Karpas-422 (cell line): ENCODE measurements around the gene SF3A1. TPM values are rescaled to one million over a fixed set of nuclear protein-coding genes. Genes with fewer than 3 reads are reported as not detected.

Experiments used
- DNase-seq: peaks from one replicate; pipeline ENCODE4 v3.0.0-alpha.2; 2015
- H2AFZ ChIP-seq: fragments of 200-600 bp; sonication (generic); 2 replicates; pipeline ENCODE4 v1.6.1; 2014; ENCODE audit warnings: antibody characterized with exemption, low read length, mixed read lengths
- H3K27ac ChIP-seq: fragments of 200-600 bp; sonication (generic); 2 replicates; pipeline ENCODE4 v1.5.1; 2014; ENCODE audit warnings: mild to moderate bottlenecking, low read length, moderate library complexity
- H3K27me3 ChIP-seq: fragments of 200-600 bp; sonication (generic); 2 replicates; pipeline ENCODE4 v1.6.1; 2014; ENCODE audit warnings: low read length, mixed read lengths
- H3K36me3 ChIP-seq: fragments of 200-600 bp; sonication (generic); 2 replicates; pipeline ENCODE4 v1.6.1; 2014; ENCODE audit warnings: low read length, mixed read lengths; ENCODE audit not compliant: insufficient read depth
- H3K4me1 ChIP-seq: fragments of 200-600 bp; sonication (generic); 2 replicates; pipeline ENCODE4 v1.6.1; 2014; ENCODE audit warnings: mild to moderate bottlenecking, low read length, mixed read lengths
- H3K4me2 ChIP-seq: fragments of 200-600 bp; sonication (generic); 2 replicates; pipeline ENCODE4 v1.6.1; 2014; ENCODE audit warnings: low read length, low read depth, mild to moderate bottlenecking; ENCODE audit not compliant: poor library complexity, severe bottlenecking
- H3K4me3 ChIP-seq: fragments of 200-600 bp; sonication (generic); 2 replicates; pipeline ENCODE4 v1.5.1; 2014; ENCODE audit warnings: mild to moderate bottlenecking, antibody characterized with exemption, low read length, mixed read lengths
- H3K79me2 ChIP-seq: fragments of 200-600 bp; sonication (generic); 2 replicates; pipeline ENCODE4 v1.6.1; 2014; ENCODE audit warnings: mild to moderate bottlenecking, low read length, mixed read lengths
- H3K9ac ChIP-seq: fragments of 200-600 bp; sonication (generic); 2 replicates; pipeline ENCODE4 v1.6.0; 2014; ENCODE audit warnings: low read length
- H3K9me2 ChIP-seq: fragments of 200-600 bp; sonication (generic), shearing (Covaris generic); replicated peaks from 2 replicates; pipeline ENCODE4 v1.6.0; 2014; ENCODE audit warnings: mild to moderate bottlenecking, low read length, moderate library complexity; ENCODE audit not compliant: insufficient read depth
- H3K9me3 ChIP-seq: fragments of 300-700, 200-600 bp; sonication (generic); 2 replicates; pipeline ENCODE4 v1.6.1; 2014; ENCODE audit warnings: low read length, mixed read lengths
- H4K20me1 ChIP-seq: fragments of 200-600 bp; sonication (generic); 2 replicates; pipeline ENCODE4 v1.6.1; 2014; ENCODE audit warnings: mild to moderate bottlenecking, antibody characterized with exemption, low read length, low read depth; ENCODE audit not compliant: insufficient read depth
- total RNA-seq: library from RNA; depleted of rRNA; stranded (reverse); fragments of >200 nt; shearing (Covaris generic); gene quantifications from 2 replicates; pipeline ENCODE4 v1.2.3, GENCODE V29; 2014; ENCODE audit warnings: low replicate concordance

Gene SF3A1
- total RNA-seq, 1 experiment from 2014 or later = 111 TPM

GRCh38 chr22:30290342-30291057 lies 66.2 kb downstream of the SF3A1 start:
- Histone ChIP-seq H3K4me1 (peaks cover 45% of the 10 kb centered on the region), H3K4me3 (peak overlapping the region; percentile 88; the same call in 1 of the 2 replicates), H3K79me2 (no peaks in the 10 kb centered on the region), H3K9me3 (no peaks in the 10 kb centered on the region), H3K9me2 (no peaks in the 10 kb centered on the region), H3K27ac (peak overlapping the region; percentile 92), H2AFZ (no peak overlapping the region), H3K4me2 (peak overlapping the region; percentile 88), H3K36me3 (no peaks in the 10 kb centered on the region), H3K27me3 (no peaks in the 10 kb centered on the region), H3K9ac (peak overlapping the region; percentile 65), H4K20me1 (peaks cover 4% of the 10 kb centered on the region; the same call in 1 of the 2 replicates)
- peak; percentile 72 for DNase-seq

DNA sequence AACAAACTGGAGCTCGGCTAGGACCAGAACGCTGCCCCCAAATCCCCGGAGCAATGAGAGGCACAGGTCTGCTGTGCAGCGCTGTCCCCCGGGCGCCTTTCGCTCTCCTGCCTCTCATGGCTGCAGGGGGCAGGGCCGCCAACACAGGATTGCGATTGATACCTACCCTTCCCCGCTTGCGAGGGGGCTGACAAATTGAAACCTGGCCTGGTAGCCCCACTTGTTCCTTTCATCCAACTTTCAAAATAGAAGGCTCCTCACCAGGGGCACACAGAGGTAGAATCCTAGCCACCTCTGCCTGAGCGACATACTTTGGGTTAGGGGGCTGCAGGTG lies 66.7 kb downstream of the SF3A1 start:
- DNase-seq = no peak
- Histone ChIP-seq H2AFZ (no peak overlapping the region), H3K9me3 (no peaks in the 10 kb centered on the region), H3K9me2 (no peaks in the 10 kb centered on the region), H3K9ac (peak overlapping the region; percentile 65), H3K4me2 (peak overlapping the region; percentile 88), H3K27ac (peak overlapping the region; percentile 92), H3K4me1 (peaks cover 45% of the 10 kb centered on the region), H3K27me3 (no peaks in the 10 kb centered on the region), H3K4me3 (peak overlapping the region; percentile 88), H4K20me1 (peaks cover 4% of the 10 kb centered on the region; the same call in 1 of the 2 replicates), H3K36me3 (no peaks in the 10 kb centered on the region), H3K79me2 (no peaks in the 10 kb centered on the region)

- peak within 1 kb of the TSS; percentile 88 for H3K4me2 ChIP-seq
- H3K79me2 ChIP-seq = no peaks in the 10 kb centered on the region
- H3K4me3 ChIP-seq = peak within 1 kb of the TSS; percentile 88
- H3K36me3 ChIP-seq = no peaks in the 10 kb centered on the region
- peaks cover 45% of the 10 kb centered on the region for H3K4me1 ChIP-seq
- H3K9ac ChIP-seq = peak within 1 kb of the TSS; percentile 80
- H3K27me3 ChIP-seq = no peaks in the 10 kb centered on the region
- peak; percentile 96 for DNase-seq
- no peaks in the 10 kb centered on the region for H3K9me2 ChIP-seq
- no peaks in the 10 kb centered on the region for H3K9me3 ChIP-seq
- H3K27ac ChIP-seq = peak within 1 kb of the TSS; percentile 92
- peaks cover 4% of the 10 kb centered on the region; the same call in 1 of the 2 replicates for H4K20me1 ChIP-seq
- H2AFZ ChIP-seq = peak within 1 kb of the TSS; percentile 80; the same call in 1 of the 2 replicates
Observed at GRCh38 chr22:30289141-30289979, 67.3 kb downstream of the SF3A1 start, which contains the start of gene CASTOR1. Gene CASTOR1, minus strand, starts transcription at chr22:30289505. Its CDS starts 8 bp downstream, at chr22:30289497.

DNA sequence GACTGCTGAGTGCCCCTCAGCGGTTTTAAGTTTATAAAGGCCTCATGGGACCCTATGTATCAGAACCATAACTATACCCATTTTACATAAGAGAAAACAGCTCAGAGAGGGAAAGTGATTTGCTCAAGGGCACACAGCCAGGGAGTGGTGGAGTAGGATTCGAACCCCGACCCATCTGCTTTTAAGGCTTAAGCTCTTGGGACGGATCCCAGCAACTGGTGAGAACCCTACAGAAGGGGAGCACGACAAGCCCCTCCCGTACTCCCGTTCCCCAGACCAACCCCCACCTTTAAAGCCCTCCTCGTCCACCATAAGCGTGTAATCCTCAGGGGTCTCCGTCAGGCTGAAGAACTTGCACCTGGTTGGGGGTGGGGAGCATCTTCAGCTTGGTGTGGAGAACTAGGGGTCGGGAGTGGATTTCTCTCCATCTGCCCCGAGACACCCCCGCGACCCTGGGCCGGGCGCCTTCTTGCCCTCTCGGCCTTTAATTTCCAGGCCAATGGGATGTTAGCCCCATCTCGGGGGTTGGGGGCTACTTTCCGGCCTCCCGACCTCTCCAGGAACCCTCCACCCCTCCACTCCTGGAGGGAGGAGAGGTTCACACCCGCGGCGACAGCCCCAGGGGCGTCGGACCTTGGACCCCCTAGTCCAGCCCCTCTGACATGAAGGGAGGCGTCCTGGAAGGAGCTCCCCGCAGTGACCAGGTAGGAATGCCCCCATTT lies 68.1 kb downstream of the SF3A1 start:
- DNase-seq = peak; percentile 62
- Histone ChIP-seq H3K27ac (peak overlapping the region; percentile 74), H3K9ac (peak overlapping the region; percentile 80), H3K9me3 (no peaks in the 10 kb centered on the region), H3K27me3 (no peaks in the 10 kb centered on the region), H3K79me2 (no peaks in the 10 kb centered on the region), H3K4me2 (peak overlapping the region; percentile 88), H3K9me2 (no peaks in the 10 kb centered on the region), H3K4me1 (peaks cover 45% of the 10 kb centered on the region), H2AFZ (peak overlapping the region; percentile 80; the same call in 1 of the 2 replicates), H3K4me3 (peak overlapping the region; percentile 88), H4K20me1 (peaks cover 4% of the 10 kb centered on the region; the same call in 1 of the 2 replicates), H3K36me3 (no peaks in the 10 kb centered on the region)

DNA sequence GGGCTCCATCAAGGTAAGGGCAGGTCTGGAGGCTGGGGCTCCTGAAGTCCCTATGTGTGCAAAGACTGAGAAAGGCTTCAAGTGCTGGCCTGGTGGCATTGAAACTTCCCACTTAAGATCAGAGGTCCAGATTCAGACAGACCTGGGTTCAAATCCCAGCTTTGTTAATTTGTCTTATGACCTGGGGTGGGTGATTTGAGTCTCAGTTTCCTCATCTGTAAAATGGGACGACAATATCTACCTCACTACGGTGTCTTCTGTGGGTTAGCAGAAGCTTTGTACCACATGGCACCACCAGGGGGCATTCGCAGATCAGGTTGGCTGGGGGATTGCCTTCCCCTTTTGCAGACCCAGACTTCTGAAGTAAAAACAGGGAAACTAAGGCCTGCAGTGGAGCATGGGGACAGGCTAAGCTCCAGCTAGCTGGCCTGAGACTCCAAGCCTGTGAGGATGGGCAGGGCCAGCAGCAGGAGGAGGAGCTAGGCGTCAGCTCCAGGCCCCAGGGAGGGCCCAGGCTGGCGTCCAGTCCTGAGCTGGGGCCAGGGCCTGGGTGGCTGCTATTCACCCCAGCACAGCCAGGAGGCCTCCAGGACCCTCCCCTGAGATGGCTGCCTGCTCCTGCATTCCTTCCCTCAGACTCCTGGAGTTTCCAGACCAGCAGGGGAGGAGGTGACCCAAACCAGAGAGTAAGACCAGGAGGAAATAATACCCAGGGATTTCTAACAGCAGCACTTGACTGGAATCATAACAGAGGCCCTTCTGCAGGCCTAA lies 68.9 kb downstream of the SF3A1 start:
- Histone ChIP-seq H2AFZ (no peak overlapping the region), H3K4me2 (peak overlapping the region; percentile 88), H3K9me3 (no peaks in the 10 kb centered on the region), H3K36me3 (no peaks in the 10 kb centered on the region), H3K9ac (peak overlapping the region; percentile 80), H3K79me2 (no peaks in the 10 kb centered on the region), H3K9me2 (no peaks in the 10 kb centered on the region), H3K4me3 (peak overlapping the region; percentile 88; the same call in 1 of the 2 replicates), H3K4me1 (peaks cover 43% of the 10 kb centered on the region), H3K27ac (no peak overlapping the region), H4K20me1 (peaks cover 4% of the 10 kb centered on the region; the same call in 1 of the 2 replicates), H3K27me3 (no peaks in the 10 kb centered on the region)
- DNase-seq = peak; percentile 94

DNA sequence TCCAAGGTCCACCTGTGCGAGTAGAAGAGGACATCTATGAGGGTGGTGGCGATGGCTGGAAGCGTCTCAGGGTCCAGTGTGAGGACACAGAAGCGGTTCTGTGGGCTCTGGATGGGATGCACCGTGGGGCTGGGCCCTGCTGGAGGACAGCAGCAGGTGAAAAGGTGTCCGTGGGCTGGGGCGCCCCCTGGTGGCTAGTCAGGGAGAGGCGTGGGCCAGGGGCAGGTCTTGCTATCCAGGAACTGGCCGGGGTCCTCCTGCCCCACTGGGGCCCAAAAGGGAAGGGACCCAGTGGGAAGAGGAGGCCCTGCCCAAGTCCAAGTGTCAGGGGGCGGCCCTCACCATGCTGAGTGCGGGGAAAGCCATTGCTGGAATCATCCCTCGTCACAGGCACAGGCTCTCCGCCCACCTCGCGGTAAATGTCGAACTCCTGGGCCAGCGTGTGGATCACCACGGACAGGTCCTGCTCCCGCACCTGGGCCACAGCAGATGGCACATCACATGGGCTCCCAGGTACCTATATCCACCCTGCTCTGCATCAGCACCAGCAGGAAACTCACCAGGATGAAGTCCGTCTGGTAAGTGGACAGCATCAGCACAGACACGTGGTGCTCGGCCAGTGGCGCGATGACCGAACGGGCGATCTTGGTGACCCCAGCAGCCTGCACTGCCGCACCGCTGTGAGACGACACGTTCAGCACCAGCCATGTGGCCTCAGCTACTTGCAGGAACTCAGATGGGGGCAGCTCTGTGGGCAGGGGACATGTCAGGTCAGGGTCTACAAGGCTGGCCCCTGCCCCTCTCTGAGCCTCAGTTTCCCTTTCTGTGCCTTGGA lies 69.7 kb downstream of the SF3A1 start:
- peak; percentile 89 for DNase-seq

GRCh38 chr22:30286331-30286730 lies 70.4 kb downstream of the SF3A1 start:
- no peaks in the 10 kb centered on the region for H3K9me2 ChIP-seq

More for the DNA sequence above, 69.7 kb downstream of the SF3A1 start:
- Histone ChIP-seq H3K9me2 (no peaks in the 10 kb centered on the region), H3K4me1 (peaks cover 35% of the 10 kb centered on the region), H3K4me2 (no peak overlapping the region), H3K27me3 (no peaks in the 10 kb centered on the region), H3K79me2 (no peaks in the 10 kb centered on the region), H2AFZ (no peak overlapping the region), H3K9me3 (no peaks in the 10 kb centered on the region), H4K20me1 (peaks cover 4% of the 10 kb centered on the region; the same call in 1 of the 2 replicates), H3K27ac (no peak overlapping the region), H3K4me3 (no peak overlapping the region), H3K36me3 (no peaks in the 10 kb centered on the region), H3K9ac (no peak overlapping the region)

More at GRCh38 chr22:30286331-30286730, 70.4 kb downstream of the SF3A1 start:
- H4K20me1 ChIP-seq = peaks cover 4% of the 10 kb centered on the region; the same call in 1 of the 2 replicates
- no peak overlapping the region for H3K4me3 ChIP-seq
- no peaks in the 10 kb centered on the region for H3K36me3 ChIP-seq
- no peak for DNase-seq
- H3K27ac ChIP-seq = no peak overlapping the region
- H3K9ac ChIP-seq = no peak overlapping the region
- H3K4me1 ChIP-seq = peaks cover 28% of the 10 kb centered on the region
- H3K79me2 ChIP-seq = no peaks in the 10 kb centered on the region
- no peak overlapping the region for H2AFZ ChIP-seq
- H3K9me3 ChIP-seq = no peaks in the 10 kb centered on the region
- H3K27me3 ChIP-seq = no peaks in the 10 kb centered on the region
- H3K4me2 ChIP-seq = no peak overlapping the region
